Endothelial cell of hepatic sinusoid (primary cell): ENCODE results near the gene ZCCHC14.
"Not testable (repeated sequence)": the region's sequence is repeated elsewhere in the genome, so short reads cannot be mapped to it uniquely, and the experiment has no call there.

Experiments
- in situ Hi-C: cut with HindIII; loops from 2 replicates; pipeline ENCODE4 v1.10.0; 2017; ENCODE audit warnings: low sequenced_read_pairs

ZCCHC14 gene

DNA sequence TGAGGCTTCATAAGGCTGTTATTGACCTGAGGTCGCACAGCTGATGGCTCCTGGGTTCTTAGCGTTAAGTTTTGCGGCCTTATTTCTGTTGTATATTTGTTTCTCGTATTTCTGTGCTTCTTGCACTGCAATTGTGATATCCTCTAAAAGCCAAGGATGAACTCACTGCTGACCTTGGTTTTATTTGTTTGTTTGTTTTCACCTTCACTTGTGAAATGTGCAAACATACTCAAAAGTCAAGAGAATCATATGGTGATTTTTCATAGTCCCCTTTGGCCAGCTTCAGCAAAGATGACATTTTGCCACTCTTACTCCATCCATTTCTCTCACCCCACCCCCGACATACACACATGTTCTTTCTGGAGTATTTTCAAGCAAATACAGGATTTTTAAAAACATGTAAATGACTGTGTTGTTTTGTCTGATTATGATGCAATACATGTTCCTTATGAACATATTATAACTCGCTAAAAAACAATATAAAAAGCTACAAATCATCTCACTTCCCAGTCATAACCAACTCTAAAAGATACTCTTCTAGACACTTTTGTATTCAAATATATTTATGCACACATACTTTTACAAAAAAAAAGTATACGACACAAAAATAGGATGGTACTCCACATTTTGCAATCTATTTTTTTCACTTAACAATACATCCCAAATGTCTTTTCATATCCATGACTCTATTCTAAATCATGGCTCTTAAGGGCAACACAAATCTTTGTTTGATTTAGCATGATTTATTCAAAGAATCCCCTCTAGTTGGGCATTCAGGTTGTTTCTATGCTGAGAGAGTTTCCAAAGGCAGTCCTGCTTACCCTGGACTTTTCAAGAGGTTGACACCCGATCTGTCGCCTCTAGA lies 5.7 kb upstream of the ZCCHC14 start:
- in situ Hi-C loops = no loop called here

DNA sequence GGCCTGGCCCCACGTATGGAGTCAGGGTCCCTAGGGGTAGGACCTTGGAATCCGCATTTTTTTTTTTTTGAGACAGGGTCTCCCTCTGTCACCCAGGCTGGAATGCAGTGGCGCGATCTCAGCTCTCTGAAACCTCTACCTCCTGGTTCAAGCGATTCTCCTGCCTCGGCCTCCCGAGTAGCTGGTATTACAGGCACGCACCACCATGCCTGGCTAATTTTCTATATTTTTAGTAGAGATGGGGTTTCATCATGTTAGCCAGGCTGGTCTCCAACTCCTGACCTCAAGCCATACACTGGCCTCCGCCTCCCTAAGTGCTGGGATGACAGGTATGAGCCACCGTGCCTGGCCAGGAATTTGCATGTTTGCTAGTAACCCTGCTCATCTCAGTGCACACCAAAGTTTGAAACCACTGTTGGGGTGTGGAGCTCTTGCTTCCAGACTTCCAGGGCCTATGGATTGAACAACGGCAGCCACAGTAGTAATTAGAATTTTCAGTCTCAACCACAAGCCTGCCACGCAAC lies 5.0 kb upstream of the ZCCHC14 start:
- in situ Hi-C loops = not testable (repeated sequence)

DNA sequence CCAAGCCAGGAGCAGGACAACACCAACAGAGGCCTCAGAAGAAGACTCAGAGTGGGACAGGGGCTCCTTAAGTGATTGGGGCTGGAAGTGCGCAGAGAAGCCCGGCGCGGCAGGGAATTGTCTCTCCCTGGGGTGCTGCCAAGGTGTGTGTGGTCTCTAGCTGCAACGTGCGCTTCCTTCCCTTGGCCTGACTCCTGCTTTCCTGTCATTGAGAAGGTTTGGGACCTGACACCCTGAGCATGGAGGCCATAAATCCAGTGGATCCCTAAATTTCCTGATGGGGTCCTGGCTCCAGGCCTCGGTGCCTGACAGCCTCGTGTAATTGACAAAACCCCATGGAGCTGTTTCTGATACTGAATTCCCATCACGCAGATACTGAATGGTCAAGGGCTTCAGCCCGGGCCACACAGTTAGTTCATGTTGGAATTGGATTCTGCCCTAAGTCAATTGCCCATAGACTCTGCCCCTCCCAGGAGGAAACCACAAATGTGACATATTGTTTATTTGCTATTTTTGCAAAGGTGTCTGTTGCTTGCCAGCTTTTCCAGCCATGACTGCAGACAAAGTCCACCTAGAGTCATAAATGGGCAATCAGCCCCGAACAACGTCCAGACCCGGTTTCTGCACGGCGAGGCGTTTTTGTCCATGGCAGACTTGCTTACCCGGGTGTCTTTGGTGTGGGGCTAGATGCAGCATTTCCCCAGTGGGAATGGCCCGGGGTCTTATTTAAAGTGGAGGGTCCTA lies 4.4 kb upstream of the ZCCHC14 start:
- in situ Hi-C loops = not testable (repeated sequence)

DNA sequence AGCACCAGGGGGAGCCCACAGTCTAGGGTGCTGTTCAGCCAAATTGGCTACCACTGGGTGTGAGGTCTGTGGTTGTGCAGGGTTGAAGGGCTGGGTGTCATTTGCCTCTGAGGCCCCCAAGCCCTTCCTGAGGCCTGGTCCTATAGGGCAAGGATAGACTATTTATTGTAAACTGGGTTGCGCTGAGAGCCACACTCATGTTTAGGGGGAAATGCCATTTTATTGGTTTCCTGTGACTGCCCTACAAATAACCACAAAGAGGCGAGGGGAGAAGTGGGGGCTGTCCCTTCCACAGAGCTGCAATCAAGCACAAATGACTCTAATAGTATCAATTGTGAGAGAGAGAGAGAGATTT lies 3.6 kb upstream of the ZCCHC14 start:
- in situ Hi-C loops = no loop called here

DNA sequence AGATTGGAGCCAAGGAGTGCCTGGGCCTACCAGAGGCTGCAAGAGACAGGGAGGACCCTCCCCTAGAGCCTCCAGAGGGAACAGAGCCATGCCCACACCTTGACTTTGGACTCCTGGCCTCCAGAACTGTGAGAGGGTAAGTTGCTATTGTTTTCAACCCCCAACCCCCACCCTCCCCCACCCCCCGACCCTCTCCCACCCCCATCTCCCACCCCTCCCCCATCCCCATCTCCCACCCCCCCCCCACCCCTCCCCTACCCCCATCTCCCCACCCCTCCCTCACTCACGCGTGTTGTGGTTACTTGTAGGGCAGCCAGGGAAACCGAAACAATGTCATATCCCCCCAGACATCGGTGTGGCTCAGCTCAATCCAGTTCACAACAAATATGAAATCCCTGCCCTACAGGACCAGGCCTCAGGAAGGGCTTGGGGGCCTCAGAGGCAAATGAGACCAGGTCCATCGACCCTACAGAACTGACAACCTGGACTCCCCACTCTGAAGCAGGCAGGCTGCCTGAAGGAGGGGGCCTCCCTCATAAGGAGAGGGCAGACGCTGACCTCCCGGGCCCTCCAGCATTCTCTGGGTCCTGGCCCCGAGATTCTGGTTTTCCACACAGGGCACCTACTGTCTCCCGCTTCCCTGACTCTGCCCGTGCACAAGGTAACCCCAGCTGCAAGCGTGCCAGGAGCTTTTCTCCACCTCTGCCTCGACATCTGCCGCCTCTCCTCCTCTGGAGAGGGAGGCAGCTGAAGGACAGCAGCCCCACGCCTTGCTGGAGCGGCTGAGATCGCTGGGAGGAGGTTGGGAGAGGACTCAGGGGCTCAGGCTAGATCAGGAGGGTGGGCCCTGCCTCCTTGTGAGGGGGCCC lies 3.0 kb upstream of the ZCCHC14 start:
- in situ Hi-C loops = no loop called here

DNA sequence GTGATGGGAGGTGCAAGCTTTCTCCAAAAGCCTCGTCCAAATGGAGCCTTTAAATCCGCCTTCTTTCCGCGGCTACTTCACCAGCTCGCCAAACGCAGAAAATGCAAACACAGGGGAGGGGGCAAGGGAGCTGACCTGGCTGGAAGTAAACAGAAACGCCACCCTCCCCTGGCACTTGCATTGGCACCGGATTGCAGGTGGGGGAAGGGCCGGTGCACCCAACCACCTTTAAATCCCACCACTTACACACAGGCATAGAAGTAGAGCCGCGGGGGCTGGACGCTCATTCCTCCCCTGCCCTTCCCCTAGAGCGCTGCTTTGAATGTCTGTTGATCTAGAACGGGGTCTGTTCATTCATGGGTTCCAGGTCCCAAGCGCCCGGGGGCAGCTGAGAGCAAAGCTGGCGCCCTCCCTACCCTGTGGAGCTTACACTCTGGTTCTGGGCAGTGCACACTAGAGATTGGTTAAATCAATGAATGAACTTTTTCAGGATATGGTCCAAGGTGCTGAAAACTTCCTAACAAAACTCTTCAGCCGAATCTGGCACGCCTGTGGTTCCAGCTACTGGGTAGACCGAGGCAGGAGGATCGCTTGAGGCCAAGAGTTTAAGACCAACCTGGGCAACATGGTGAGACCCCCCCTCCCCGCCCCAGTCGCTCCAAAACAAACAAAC lies 920 bp upstream of the ZCCHC14 start:
- in situ Hi-C loops = no loop called here

DNA sequence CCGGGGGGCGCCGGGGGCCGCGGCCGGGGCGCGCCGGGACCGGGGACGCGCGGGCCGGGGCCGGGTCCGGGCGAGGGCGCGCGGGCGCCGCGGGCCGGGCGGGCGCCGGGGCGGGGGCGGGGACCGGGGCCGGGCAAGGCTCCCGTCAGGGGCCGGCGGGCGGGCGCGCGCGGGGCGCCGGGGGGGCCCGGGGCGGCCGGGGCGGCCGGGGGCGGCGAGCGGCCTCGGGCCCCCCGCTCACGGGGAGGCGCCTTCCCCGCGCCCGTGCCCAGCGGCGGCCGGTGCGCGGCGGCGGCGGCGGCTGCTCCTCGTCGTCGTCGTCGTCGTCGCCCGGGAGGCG lies 563 bp downstream of the ZCCHC14 start:
- in situ Hi-C loops = no loop called here

DNA sequence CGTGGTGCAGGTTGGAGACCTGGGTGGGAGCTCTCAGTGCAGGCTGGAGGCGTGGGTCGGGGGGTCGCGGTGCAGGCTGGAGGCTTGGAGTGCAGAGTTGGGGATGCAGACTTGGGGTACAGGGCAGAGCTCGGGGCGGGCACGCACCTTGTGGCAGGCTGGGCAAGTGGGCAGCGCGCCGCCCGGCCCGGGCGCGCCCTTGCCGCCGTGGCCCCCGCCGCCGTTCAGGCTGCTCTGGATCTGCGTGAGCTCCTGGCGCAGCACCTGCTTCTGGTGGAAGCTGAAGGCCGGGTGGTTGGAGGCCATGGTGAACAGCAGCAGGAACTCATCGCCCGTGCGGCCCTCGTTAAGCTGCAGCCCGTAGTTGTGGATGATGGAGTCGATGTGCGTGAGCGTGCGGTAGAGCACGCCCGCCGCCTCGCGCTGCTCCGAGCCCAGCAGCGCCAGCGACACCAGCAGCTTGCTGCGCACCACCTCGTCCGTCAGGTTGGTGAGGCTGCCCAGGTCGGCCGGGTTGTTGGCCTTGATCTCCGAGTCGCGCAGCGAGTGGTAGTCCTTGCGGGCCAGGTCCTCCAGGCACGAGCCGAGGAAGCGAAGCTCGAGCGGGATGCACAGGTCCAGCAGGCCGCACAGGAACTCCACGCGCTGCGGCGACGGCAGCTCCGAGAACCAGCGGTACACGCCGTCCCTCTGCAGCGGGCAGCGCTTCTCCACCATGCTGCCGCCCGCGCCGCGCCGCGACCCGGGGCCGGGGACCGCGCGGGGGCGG lies 1.1 kb downstream of the ZCCHC14 start:
- in situ Hi-C loops = no loop called here

DNA sequence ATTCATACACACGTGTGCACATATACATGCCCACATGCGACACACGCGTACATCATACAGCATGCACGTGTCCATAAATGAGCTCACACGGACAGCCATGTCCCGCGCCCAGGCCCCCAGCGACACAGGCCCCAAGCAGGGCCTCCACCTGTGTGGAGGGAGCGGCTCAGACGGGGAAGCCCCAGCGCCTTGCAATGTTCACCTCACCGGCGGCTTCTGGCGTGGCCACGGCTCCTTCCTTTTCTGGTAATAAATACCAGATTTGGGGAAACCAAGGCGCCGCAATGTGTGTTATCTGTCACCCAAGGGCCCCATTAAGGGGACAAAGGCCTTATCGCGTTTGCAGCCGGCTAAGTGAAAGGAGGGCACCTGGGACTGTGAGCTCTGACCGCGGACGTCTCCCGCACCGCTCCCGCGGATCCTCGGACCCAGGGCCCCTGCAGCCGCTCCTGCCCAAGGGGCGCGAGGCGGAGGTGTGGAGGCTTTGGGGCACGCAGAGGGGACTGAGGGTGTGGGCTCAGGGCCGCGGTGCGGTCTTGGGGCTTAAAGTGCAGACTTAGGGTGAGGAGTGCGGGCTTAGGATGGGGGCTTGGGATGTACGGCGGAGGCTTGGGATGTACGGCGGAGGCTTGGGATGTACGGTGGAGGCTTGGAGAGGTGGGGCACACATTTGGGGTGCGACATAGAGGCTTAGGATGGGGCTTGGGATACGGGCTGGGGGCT lies 1.9 kb downstream of the ZCCHC14 start:
- in situ Hi-C loops = not testable (repeated sequence)

DNA sequence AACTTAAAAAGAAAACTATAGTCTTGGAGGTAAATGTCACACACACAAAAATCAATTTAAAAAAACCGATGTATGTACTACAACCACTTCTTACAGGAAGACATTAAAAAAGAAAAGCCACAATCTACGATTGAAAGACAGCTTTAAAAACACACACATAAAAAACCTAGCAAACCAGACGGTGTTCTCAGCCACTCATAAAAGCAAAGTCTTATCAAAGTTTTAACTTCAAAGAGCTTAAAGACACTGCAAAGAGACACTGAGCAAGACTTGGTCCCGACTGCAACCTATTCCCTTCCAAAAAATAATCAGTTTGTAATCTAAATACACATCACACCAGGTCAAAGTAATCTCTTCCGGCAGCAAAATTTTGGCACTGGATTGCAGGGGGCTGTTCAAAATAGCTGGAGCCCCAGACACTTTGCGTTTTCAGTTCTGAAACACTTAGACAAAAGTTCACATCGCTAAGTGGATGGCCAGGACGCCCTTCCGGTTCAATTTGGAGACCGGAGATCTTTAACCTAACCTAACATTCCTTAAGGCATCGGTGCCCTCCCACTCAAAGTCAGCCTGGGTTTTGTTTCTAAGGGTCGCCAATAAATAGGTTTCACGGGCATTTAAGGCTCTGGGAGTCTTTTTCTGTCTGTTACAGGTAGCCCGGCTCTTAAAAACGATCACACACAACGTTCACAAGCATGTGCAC lies 2.6 kb downstream of the ZCCHC14 start:
- in situ Hi-C loops = no loop called here

DNA sequence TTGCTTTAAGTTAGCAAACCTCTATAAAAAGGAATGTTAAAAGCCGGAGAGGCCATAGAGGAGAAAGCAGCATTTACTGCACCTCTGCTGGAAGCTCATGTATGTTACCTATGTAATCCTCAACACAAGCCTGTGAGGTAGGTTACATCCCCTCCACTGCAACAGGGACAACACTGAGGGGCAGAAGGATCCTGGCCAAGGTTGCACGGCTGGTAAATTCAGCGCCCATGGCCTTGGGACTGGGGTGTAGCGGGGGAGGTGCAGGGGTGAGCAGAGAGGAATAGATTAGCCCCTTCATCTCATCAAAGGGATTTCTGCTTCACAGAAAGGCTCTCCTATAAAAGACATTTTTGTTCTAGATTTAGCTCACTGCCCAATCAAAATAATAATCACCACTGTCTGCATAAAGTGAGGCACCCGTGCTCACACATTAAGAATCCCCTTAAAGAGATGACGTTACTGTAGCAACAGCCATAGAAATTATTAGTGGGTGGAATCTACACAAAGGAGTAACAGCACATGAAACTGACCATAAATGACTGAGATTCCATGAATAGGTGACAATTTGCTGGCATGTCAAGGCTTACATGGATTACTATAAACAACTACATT lies 3.3 kb downstream of the ZCCHC14 start:
- in situ Hi-C loops = no loop called here

DNA sequence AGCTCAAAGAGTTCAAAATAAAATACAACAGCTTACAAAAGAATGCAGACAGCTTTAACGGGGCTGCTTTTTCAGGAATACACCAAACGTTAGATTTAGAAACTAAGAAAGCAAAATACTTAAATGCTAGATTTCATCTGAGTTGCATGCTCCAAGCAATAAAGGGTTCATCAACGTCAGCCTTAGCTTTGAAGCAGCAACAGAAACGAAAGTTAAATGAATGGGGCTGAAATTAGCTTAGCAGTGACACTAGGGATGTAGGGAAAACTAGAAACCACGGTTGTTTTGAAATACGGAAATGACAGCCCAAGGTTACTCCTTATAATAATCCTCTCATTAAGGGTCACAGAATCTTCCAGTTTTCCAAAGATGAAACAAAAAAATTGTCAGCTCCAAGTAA lies 3.9 kb downstream of the ZCCHC14 start:
- in situ Hi-C loops = not testable (repeated sequence)

DNA sequence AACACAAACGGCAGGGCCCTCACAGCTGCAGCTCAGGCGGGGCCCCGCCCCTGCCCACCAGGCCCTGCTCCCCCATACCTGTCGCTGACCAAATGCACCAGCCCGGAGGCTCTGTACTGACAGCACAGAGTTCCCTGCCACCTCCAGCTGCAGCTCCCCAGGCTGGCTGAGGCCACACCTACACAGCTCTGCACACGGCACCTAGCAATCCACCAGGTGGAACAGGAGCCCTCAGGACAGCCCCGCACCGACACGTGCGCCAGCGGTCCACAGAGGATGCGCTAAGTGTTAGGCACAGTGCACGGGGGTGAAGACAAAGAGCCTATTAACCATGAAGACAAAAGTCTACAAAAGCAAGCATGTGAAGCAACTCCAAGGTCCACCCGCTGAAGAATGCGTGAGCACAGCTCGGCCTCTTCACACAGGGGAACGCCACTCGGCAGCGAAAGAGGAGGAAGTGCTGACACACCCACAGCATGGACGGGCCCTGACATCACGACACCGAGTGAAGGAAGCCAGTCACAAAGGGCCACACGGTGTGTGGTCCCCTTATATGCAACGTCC lies 5.4 kb downstream of the ZCCHC14 start:
- in situ Hi-C loops = no loop called here

DNA sequence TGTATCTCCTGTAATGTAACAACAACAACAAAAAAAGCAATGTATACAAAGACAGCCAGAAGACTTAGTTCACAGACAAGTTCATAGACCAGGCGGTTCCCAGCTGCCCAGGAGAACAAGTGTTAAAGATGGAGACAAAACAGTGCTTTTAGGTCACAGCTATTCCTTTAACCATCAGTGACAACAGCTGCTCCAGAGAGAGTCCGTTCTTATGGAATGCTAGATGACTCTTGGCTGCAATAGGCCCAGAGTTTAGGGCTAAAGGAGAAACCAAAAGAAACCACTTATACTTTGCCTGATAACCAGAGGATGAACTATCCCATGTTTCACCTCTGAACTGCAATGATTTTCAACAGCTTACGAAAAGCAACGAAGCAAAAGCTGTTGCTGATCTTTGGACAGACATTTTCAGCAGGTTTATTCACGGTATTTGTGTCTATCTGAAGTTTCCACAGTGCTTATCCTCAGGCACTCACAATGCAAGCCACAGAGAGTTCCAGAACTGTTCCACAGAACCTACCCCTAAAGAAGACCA lies 6.0 kb downstream of the ZCCHC14 start:
- in situ Hi-C loops = no loop called here

DNA sequence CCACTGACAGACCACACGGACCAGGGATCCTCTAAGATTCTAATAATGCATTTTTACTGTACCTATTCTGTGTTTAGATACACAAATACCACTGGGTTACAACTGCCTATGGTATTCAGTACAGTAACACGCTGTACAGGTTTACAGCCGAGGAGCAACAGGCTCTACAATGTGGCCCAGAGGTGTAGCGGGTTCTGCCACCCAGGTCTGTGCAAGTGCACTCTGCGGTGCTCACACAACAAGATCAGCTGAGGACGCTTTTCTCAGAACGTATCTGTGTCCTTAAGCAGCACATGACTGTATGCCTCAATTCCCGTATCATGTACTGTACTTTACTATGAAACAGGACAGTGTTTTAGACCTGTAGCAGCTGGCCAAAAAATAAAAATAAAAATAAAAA lies 6.5 kb downstream of the ZCCHC14 start:
- in situ Hi-C loops = no loop called here

DNA sequence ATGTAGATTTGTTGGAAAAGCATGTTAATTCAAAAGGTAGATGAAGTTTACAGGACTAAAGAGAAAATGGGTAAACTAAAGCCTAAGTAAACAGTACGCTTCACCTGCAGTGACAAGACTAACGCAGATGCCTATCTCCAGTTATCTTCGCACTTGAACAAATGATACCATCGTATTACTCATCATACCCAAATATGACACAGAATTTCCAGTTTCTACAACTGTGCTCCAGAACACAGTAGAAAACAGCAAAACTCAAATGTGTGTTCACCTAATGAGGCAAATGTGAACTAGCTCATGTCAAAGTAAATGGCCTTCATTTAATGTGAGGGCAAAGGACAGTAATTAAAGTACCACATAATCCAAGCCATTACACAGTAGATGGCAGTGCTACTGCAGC lies 7.0 kb downstream of the ZCCHC14 start:
- in situ Hi-C loops = not testable (repeated sequence)

DNA sequence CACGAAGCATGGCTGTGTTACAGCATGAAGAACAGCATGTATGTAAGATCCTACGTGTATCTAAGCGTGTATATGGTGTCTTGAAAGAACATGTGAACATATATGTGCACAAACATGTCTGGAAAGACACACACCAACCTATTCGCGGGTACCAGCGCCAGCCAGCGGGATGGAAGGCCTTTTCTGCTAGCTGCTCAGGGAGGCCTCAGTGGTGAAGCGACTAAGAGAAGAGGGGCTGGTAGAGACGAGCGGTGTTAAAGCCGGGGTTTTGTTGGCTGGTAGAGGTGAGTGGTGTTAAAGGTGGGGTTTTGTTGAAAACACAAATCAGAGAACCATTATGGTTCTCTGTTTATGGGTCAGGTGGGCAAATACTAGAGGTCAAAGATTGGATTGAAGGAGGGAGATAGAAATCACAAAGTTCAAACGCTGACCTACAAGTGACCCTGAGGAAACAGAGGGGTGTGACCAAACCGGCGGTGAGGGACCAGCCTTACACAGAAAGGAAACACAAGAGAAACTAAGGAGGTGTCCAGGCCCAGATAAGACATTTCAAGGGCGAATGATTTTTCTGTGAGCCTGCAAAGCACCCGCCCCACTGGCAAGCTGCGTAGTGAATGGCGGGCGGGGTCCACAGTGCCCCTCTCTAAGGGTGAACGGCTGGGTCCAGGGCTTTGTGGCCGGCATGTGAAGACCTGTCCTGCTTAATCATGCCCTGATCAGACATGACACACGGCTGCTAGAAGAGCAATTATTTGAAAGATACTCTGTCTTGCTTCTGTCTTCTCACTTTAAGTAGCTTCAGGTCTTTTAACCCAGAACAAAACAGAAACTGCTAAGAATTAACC lies 8.1 kb downstream of the ZCCHC14 start:
- in situ Hi-C loops = no loop called here
